Pancreas (tissue), 10 donors: ENCODE measurements around the gene SMOC2. TPM values are rescaled to one million over a fixed set of nuclear protein-coding genes. Genes with fewer than 3 reads are reported as not detected.

ENCODE experiments used
- ATAC-seq, 4 donors: fragments of 200-7000 bp; cut with Tn5 transposase; one replicate each; pipeline versions ENCODE4 v1.8.0 to v1.9.1; 2020; ENCODE audit warnings: mild to moderate bottlenecking in 4 of 4, moderate library complexity in 4 of 4
- DNase-seq, 6 donors: peaks; one replicate each; pipeline ENCODE4 v3.0.0-alpha.2; 2020
- FAIRE-seq: peaks from 2 replicates; lab custom pipeline; 2012; peaks lifted over from hg19 to GRCh38; lab: Jason Lieb, UNC
- H3K27ac ChIP-seq, 4 donors: fragments of 200-600 bp; sonication (generic); 1 replicate in 3 of 4; 2 replicates in 1 of 4; pipeline versions ENCODE4 v1.5.0 to v1.8.0; 2020
- H3K27me3 ChIP-seq, 4 donors: fragments of 200-600 bp; one replicate each; pipeline ENCODE4 v1.8.0; 2021
- H3K36me3 ChIP-seq, 3 donors: fragments of 200-600 bp; sonication (generic) in 1 of 3; one replicate each; pipeline versions ENCODE4 v1.5.0 to v1.8.0; 2020 to 2021
- H3K4me1 ChIP-seq, 3 donors: fragments of 200-600 bp; one replicate each; pipeline ENCODE4 v1.8.0; 2021
- H3K4me3 ChIP-seq, 4 donors: fragments of 200-600 bp; sonication (generic) in 2 of 4; one replicate each; pipeline versions ENCODE4 v1.5.0 to v1.8.0; 2020 to 2021
- H3K9me3 ChIP-seq, 4 donors: fragments of 200-600 bp; one replicate each; pipeline ENCODE4 v1.8.0; 2021
- WGBS, 2 donors: extraction: QIAGEN DNeasy Blood & Tissue Kit; methylation state at CpG; one replicate each; pipeline ENCODE4 v1.1.7; 2013; 5-methylcytosine and 5-hydroxymethylcytosine counted together
- intact Hi-C, 3 donors: fragments of 100-400 bp; cut with DNase I; formaldehyde crosslinking; loops; one replicate each; pipeline versions ENCODE4 v1.11.1 to v1.14.2; 2022
- polyA plus RNA-seq, 2 donors: library from polyadenylated mRNA; stranded (reverse); fragments of 200-250 nt; gene quantifications; one replicate each; pipeline ENCODE4 v1.2.3, GENCODE V29; 2013
- total RNA-seq, 6 donors: library from RNA; stranded (reverse); fragmentation: NEBNext Ultra II Directional in 4 of 6; extraction: Animal tissue kit (Norgen Biotek cat#: 25700) in 4 of 6; gene quantifications; one replicate each; pipeline versions ENCODE4 v1.2.1 to v1.2.4, GENCODE V29; 2021 to 2023
- TF ChIP-seq, protein P1 (sequence below), 4 donors: fragments of 200-600 bp; sonication (generic) in 3 of 4; IDR thresholded peaks; one replicate each; pipeline versions ENCODE4 v1.5.0 to v1.8.0; 2021; ENCODE audit warnings: antibody characterized with exemption in 4 of 4
- donor health status: healthy with polysubstance abuse.
- donor health status: DM: no; HTN: no; CAD: no; lungs with moderate emphysema.
- donor health status: DM: no; HTN: no; CAD: no.
- donor health status: control.
- donor health status: control.
- donor health status: Bipolar disorder and iron deficiency.
- donor health status: DM: yes; HTN: yes; CAD: no.
- donor health status: DM: no; HTN: no; CAD: no.
- donor health status: DM: no; HTN: no; CAD: no.
- donor health status: DM: yes; HTN: yes; CAD: no.

Gene SMOC2
- total and polyA plus RNA-seq, 8 donors: 2.5 to 18.4 (median 6.5) TPM

- Histone ChIP-seq H3K36me3 (no peaks in the 10 kb centered on the region), H3K4me1 (no peaks in the 10 kb centered on the region), H3K9me3 (no peaks in the 10 kb centered on the region), H3K4me3 (no peak overlapping the region), H3K27ac (no peak overlapping the region), H3K27me3 (no peaks in the 10 kb centered on the region)
- DNase-seq (no peak), ATAC-seq (no peak), FAIRE-seq (no peak)
- TF ChIP-seq, protein P1, sequence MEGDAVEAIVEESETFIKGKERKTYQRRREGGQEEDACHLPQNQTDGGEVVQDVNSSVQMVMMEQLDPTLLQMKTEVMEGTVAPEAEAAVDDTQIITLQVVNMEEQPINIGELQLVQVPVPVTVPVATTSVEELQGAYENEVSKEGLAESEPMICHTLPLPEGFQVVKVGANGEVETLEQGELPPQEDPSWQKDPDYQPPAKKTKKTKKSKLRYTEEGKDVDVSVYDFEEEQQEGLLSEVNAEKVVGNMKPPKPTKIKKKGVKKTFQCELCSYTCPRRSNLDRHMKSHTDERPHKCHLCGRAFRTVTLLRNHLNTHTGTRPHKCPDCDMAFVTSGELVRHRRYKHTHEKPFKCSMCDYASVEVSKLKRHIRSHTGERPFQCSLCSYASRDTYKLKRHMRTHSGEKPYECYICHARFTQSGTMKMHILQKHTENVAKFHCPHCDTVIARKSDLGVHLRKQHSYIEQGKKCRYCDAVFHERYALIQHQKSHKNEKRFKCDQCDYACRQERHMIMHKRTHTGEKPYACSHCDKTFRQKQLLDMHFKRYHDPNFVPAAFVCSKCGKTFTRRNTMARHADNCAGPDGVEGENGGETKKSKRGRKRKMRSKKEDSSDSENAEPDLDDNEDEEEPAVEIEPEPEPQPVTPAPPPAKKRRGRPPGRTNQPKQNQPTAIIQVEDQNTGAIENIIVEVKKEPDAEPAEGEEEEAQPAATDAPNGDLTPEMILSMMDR (IDR thresholded peaks at IDR 0.05): no peak
- intact Hi-C loops: no loop called here
- whole genome bisulfite sequencing, 2 donors: 86 to 87% methylated on average over 10 of the region's 10 CpGs
Observed at GRCh38 chr6:168643401-168643800, 202.4 kb downstream of the SMOC2 start.

- TF ChIP-seq, protein P1 (IDR thresholded peaks at IDR 0.05): no peak
- Histone ChIP-seq H3K27ac (no peak overlapping the region), H3K4me1 (peaks cover 0 to 3% (median 2%) of the 10 kb centered on the region in 3 donors), H3K36me3 (no peaks in the 10 kb centered on the region), H3K4me3 (no peak overlapping the region), H3K27me3 (no peaks in the 10 kb centered on the region), H3K9me3 (no peaks in the 10 kb centered on the region)
- WGBS, 2 donors: 75 to 89% methylated on average over 9 of the region's 9 CpGs
- DNase-seq: no peak
- intact Hi-C loops: no loop called here
- FAIRE-seq: no peak
- ATAC-seq: no peak
Observed at GRCh38 chr6:168645326-168645725, 204.3 kb downstream of the SMOC2 start.

DNA sequence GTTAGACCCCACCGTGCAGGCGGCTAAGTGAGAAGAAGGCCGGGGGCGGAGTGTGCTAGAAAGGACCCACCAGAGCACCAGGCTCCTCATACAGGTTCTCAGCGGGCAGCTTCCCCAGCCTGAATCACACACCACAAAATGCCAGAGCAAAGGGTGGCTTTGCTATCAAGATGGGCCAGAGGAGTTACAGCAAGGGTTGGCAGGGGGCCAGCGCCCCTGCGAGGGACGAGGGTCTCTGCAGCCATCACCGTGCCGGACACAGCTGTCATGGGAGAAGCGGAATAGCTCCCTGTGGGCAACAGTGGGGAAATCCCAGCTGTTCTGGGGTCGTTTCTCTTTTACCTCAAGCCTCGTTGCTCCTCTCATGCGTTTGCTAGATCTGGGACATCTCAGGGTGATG, 206.3 kb downstream of the SMOC2 start:
- Histone ChIP-seq H3K4me3 (no peak overlapping the region), H3K9me3 (no peaks in the 10 kb centered on the region), H3K27me3 (no peaks in the 10 kb centered on the region), H3K27ac (no peak overlapping the region), H3K36me3 (no peaks in the 10 kb centered on the region), H3K4me1 (peaks cover 0 to 8% (median 8%) of the 10 kb centered on the region in 3 donors)
- ATAC-seq: no peak
- FAIRE-seq: no peak
- TF ChIP-seq, protein P1 (IDR thresholded peaks at IDR 0.05): no peak
- DNase-seq: no peak
- 60 to 68% methylated on average over 14 of the region's 14 CpGs for WGBS, 2 donors
- intact Hi-C loops: no loop called here

DNA sequence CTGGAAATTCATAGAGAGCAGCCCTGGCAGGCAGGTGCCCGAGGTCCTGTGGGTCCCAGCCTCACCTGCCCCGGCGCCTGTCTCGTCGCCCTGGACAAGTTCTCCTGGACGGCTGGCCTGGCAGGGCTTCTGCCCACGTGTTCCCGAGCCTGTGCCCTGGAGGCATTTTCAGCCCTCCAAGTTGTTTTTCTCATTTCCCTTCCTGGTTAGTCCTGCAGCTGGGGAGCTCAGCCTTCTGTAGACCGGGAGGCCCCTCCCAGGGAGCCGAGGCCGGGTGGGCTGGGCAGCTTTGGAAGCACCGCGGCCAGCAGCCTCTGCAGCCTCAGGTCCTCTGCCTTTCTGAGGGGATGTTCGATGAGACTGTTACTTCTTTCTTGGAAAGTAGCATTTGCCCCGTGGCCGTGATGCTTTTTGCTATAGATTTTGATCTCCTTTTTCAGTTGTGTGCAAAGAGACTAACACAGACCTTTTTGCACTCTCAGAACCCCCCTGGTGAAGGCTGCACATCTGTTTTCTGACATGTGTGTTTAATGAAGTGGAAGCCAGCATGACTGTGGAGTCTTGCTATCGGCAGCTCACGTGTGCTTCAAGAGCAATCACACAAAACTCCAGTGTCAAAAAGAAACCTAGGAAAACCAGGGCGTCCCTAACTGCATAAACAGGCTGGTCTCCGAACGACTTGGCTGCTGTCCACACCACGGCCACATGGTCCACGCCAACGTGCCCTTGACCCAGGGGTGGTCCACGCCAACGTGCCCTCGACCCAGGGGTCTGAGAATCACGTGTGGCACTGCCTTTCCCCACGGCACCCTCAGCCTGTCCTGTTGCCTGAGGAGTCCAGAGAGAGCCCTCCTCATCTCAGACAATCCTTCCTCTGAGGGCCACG, 207.5 kb downstream of the SMOC2 start:
- Histone ChIP-seq H3K36me3 (no peaks in the 10 kb centered on the region), H3K27me3 (no peaks in the 10 kb centered on the region), H3K27ac (no peak overlapping the region), H3K4me1 (peaks cover 0 to 8% (median 8%) of the 10 kb centered on the region in 3 donors), H3K9me3 (no peaks in the 10 kb centered on the region), H3K4me3 (no peak overlapping the region)
- WGBS, 2 donors: 34 to 35% methylated on average over 30 of the region's 30 CpGs
- TF ChIP-seq, protein P1 (IDR thresholded peaks at IDR 0.05): no peak
- ATAC-seq (peak; percentile 51 to 74 (median 66)), FAIRE-seq (no peak), DNase-seq (peak in 3 of 6 donors; percentile 24 to 63 (median 40))
- intact Hi-C loops: no loop called here

- Histone ChIP-seq H3K27me3 (no peaks in the 10 kb centered on the region), H3K27ac (no peak overlapping the region), H3K4me3 (no peak overlapping the region), H3K9me3 (no peaks in the 10 kb centered on the region), H3K36me3 (no peaks in the 10 kb centered on the region), H3K4me1 (peaks cover 0 to 8% (median 8%) of the 10 kb centered on the region in 3 donors)
- TF ChIP-seq, protein P1 (IDR thresholded peaks at IDR 0.05): no peak
- FAIRE-seq: no peak
- intact Hi-C loops: no loop called here
- DNase-seq: no peak
- no peak for ATAC-seq
- WGBS, 2 donors: 61 to 68% methylated on average over 10 of the region's 10 CpGs
Observed at GRCh38 chr6:168649209-168649608, 208.2 kb downstream of the SMOC2 start.
